Measurements from ENCODE around the gene TMEM247.

TMEM247 gene

DNA sequence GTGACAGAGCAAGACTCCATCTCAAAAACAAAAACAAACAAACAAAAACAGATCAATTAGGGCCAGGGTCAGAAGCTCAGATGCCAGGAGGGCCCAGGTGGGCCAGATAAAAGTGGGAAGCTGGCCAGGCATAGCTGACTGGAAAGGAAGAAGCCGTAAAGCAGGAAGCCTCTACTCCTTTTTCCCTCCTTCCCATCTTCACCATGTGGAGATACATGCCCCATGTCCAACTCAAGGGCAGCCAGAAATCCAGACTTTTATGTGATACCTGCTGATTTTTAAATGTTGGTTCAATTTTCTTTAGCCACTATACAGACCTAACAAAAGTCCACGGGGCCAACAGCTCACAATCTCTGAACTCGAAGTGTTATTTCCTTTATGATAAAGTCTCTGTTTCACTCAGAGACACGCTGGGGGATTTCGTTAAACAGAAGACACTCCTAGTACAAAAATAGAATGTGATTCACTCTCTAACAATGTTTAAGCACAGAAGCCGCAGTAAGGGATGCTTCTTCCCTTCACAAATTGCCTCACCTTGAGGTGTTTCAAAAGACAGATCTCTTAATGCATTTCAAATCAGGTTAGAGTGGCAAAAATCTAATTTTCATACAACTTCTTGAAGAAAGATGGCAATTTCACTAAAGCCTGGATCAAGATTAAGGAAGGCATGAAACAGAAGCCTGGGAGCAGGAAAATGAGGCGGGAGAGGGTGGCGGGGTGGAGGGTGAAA, 14.0 kb downstream of the TMEM247 start:
- TF ChIP-seq L3MBTL2 (conservative IDR thresholded peaks at IDR 0.05) = no peak
- TF ChIP-seq LEF1 (IDR thresholded peaks at IDR 0.05; ENCODE audit: borderline replicate concordance) = no peak
- TF ChIP-seq ZNF384 (IDR thresholded peaks at IDR 0.05) = no peak
- TF ChIP-seq HDGF (IDR thresholded peaks at IDR 0.05; ENCODE audit: borderline replicate concordance) = no peak
- TF ChIP-seq SUZ12 (IDR thresholded peaks at IDR 0.05) = no peak
- TF ChIP-seq SP1 (IDR thresholded peaks at IDR 0.05) = no peak
- no peak for DNase-seq (ENCODE audit: extremely low spot score)
- CTCF ChIA-PET = no interaction called here
- POLR2A ChIA-PET = interaction anchor here (0.8 kb wide), 1 partner anchor 17 kb away, joined by 3 read pairs; no protein-coding TSS in a partner anchor

DNA sequence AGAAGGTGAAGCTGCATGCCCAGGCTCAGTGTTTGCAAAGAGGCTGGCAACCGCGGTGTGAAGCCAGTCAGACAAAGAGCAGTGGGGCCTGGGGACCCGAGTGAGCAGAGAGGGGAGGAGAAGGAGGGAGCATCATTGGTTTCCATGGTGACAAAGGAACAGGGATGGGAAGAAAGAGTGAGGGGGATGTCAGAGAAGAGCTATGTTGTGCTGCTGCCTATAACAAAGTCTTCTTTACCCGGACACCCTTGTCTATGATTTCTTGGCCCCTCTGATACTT, 14.5 kb downstream of the TMEM247 start:
- CTCF ChIA-PET = no interaction called here

DNA sequence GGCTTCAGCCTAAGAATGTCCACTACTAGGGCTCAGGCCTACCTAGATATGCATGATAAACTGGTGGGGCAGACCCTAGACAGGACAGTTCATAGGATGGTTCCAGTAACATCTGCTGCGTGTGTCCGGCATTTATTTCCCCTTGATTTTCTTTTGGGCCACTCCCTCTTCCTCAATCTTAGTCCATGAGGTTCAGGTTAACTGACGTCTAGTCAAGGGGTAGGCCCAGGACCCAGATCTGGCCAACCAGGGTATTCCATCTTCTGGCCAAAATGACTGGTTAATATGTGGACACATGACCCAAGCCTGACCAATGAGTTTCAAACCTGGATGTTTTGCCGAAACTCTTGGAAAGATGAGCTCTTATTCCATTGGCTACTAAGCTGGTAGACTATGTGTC, 15.2 kb downstream of the TMEM247 start:
- TF ChIP-seq, protein P1, sequence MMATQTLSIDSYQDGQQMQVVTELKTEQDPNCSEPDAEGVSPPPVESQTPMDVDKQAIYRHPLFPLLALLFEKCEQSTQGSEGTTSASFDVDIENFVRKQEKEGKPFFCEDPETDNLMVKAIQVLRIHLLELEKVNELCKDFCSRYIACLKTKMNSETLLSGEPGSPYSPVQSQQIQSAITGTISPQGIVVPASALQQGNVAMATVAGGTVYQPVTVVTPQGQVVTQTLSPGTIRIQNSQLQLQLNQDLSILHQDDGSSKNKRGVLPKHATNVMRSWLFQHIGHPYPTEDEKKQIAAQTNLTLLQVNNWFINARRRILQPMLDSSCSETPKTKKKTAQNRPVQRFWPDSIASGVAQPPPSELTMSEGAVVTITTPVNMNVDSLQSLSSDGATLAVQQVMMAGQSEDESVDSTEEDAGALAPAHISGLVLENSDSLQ (IDR thresholded peaks at IDR 0.05) = no peak
- TF ChIP-seq LEF1 (IDR thresholded peaks at IDR 0.05; ENCODE audit: borderline replicate concordance) (no peak), NFRKB (IDR thresholded peaks at IDR 0.05) (no peak), ARNT (IDR thresholded peaks at IDR 0.05) (no peak), TARDBP (IDR thresholded peaks at IDR 0.05) (no peak), SUZ12 (IDR thresholded peaks at IDR 0.05) (no peak), ZNF384 (IDR thresholded peaks at IDR 0.05) (no peak), CTBP1 (IDR thresholded peaks at IDR 0.05; ENCODE audit: borderline replicate concordance) (no peak), ELF4 (IDR thresholded peaks at IDR 0.05) (no peak), FOXM1 (IDR thresholded peaks at IDR 0.05; ENCODE audit: borderline replicate concordance) (no peak), HDGF (IDR thresholded peaks at IDR 0.05; ENCODE audit: borderline replicate concordance) (no peak), L3MBTL2 (conservative IDR thresholded peaks at IDR 0.05) (no peak), BHLHE40 (IDR thresholded peaks at IDR 0.05; ENCODE audit: borderline replicate concordance) (no peak), SP1 (IDR thresholded peaks at IDR 0.05) (no peak), FOXK2 (IDR thresholded peaks at IDR 0.05) (no peak), FOXA1 (IDR thresholded peaks at IDR 0.05) (no peak)
- no peak for DNase-seq (ENCODE audit: extremely low spot score)
- ChIA-PET CTCF (no interaction called here), POLR2A (interaction anchor here (0.6 kb wide), 1 partner anchor 11 kb away, joined by 3 read pairs; no protein-coding TSS in a partner anchor)

More for the DNA sequence above, 14.5 kb downstream of the TMEM247 start:
- POLR2A ChIA-PET = no interaction called here
- no peak for DNase-seq (ENCODE audit: extremely low spot score)
- TF ChIP-seq ELF4 (IDR thresholded peaks at IDR 0.05) = no peak
- TF ChIP-seq HDGF (IDR thresholded peaks at IDR 0.05; ENCODE audit: borderline replicate concordance) = no peak
- TF ChIP-seq BHLHE40 (IDR thresholded peaks at IDR 0.05; ENCODE audit: borderline replicate concordance) = no peak
- no peak for TF ChIP-seq SUZ12 (IDR thresholded peaks at IDR 0.05)
- TF ChIP-seq ARNT (IDR thresholded peaks at IDR 0.05) = no peak
- no peak for TF ChIP-seq ZNF384 (IDR thresholded peaks at IDR 0.05)
- TF ChIP-seq CTBP1 (IDR thresholded peaks at IDR 0.05; ENCODE audit: borderline replicate concordance) = no peak
- TF ChIP-seq FOXM1 (IDR thresholded peaks at IDR 0.05; ENCODE audit: borderline replicate concordance) = no peak
- no peak for TF ChIP-seq TARDBP (IDR thresholded peaks at IDR 0.05)
- no peak for TF ChIP-seq NFRKB (IDR thresholded peaks at IDR 0.05)

DNA sequence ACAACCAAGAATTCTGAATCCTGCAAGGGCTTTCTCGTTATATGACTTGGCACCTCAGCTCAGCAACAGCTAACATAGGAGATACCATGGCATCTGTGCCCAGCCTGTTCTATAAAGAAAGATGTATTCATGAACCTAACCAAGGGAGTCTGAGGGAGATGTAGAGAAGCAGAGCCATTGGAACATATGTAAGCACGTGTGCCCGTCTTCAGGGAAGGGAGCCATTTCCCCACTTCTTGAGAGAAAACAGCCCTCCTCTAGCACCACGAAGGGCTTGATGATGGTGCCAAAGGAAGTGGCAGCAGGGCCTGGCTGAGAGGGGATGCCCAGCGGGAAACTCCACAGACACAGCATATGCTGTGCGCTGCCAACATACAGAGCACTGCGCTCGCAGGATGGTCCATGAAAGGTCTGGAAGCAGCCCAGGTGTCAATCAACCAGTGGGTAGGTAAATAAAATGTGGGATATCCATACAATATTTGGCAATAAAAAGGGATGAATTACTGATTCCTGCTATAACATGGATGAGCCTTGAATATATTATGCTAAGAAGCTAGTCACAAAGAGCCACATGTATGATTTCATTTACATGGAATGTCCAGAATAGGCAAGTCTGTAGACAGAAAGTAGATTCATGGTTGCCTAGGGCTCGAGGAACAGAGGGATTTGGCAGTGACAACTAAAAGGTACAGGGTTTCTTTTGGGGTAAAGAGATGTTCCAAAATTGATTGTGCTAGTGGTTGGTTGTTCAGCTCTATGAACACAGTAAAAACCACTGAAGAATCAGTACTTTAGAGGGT, 16.1 kb downstream of the TMEM247 start:
- TF ChIP-seq ZNF384 (IDR thresholded peaks at IDR 0.05) (no peak), ELF4 (IDR thresholded peaks at IDR 0.05) (no peak), FOXK2 (IDR thresholded peaks at IDR 0.05) (no peak), LEF1 (IDR thresholded peaks at IDR 0.05; ENCODE audit: borderline replicate concordance) (no peak), HDGF (IDR thresholded peaks at IDR 0.05; ENCODE audit: borderline replicate concordance) (no peak), SUZ12 (IDR thresholded peaks at IDR 0.05) (no peak), NFRKB (IDR thresholded peaks at IDR 0.05) (no peak)
- ChIA-PET CTCF (no interaction called here), POLR2A (interaction anchor here (0.6 kb wide), 1 partner anchor 12 kb away, joined by 3 read pairs; no protein-coding TSS in a partner anchor)
- DNase-seq (ENCODE audit: extremely low spot score) = no peak

DNA sequence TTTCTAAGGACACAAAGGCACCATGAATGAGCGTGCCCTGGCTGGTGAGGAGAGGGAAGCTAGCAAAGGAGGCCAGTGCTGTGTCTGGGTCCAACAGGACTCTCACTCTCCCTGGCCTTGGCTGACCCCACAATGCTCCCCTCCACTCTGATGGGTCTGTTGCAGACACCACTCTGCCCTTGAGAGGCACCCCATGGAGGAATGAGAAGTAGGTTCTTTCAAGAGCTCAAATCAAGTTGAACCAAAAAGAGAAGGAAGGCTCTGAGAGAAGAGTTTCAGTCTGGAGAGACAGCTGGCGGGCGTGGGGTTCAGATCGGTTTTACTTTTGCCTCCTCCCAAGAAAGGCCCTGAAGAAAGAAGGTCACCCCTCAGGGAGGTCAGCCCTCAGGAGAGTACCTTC, 18.4 kb downstream of the TMEM247 start:
- CTCF ChIA-PET = interaction anchor here (1.0 kb wide), 1 partner anchor 11 kb away, joined by 4 read pairs; no protein-coding TSS in a partner anchor
- POLR2A ChIA-PET = interaction anchor here (1.6 kb wide), 1 partner anchor 8 kb away, joined by 4 read pairs; no protein-coding TSS in a partner anchor
- DNase-seq (ENCODE audit: extremely low spot score) = no peak
- no peak for TF ChIP-seq ZNF384 (IDR thresholded peaks at IDR 0.05)
- TF ChIP-seq HDGF (IDR thresholded peaks at IDR 0.05; ENCODE audit: borderline replicate concordance) = no peak
- no peak for TF ChIP-seq FOXM1 (IDR thresholded peaks at IDR 0.05; ENCODE audit: borderline replicate concordance)

DNA sequence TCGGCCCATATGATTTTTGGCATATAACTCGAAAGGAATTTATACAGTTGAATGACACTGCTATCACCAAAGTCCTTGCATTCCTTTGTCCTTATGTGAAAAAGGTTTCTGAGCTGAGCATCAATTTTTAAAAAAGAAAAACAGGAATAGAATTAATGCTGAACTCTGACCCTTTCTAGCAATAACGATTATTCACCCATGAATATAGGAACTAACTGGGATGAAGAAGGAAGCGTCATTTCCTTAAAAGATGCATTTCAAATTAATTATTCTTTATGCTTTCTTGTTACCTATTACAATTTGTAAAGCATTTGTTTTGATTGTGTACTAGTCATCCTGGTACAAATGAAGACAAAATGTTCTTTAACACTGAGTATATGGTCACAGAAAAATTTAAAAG, 19.3 kb downstream of the TMEM247 start:
- CTCF ChIA-PET = interaction anchor here (0.6 kb wide), 1 partner anchor 9 kb away, joined by 6 read pairs; no protein-coding TSS in a partner anchor
- DNase-seq (ENCODE audit: extremely low spot score) = no peak
- POLR2A ChIA-PET = interaction anchor here (1.6 kb wide), 1 partner anchor 9 kb away, joined by 4 read pairs; no protein-coding TSS in a partner anchor
- TF ChIP-seq ZNF384 (IDR thresholded peaks at IDR 0.05) (no peak), HDGF (IDR thresholded peaks at IDR 0.05; ENCODE audit: borderline replicate concordance) (no peak)

DNA sequence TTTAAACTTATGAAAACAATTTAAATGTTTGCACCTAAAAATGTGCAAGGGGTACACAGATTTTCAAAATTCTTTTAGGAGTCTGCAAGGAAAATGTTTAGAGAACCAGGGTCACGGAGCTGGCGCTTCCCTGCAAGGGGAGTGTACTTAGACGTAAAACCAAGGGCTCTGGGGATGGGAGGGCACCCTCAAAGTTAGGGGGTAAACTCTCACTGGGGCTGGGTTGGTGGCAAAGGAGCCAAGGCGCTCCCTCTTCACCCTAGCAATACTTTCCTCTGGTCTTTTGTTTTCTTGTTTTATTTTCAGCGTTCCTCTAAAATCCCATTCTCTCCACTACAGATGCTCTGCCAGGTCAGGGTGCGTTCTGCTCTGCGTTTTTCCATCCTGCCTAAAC, 20.0 kb downstream of the TMEM247 start:
- CTCF ChIA-PET = no interaction called here
- TF ChIP-seq ARNT (IDR thresholded peaks at IDR 0.05) (no peak), CTBP1 (IDR thresholded peaks at IDR 0.05; ENCODE audit: borderline replicate concordance) (no peak), FOXA1 (IDR thresholded peaks at IDR 0.05) (no peak), ZNF384 (IDR thresholded peaks at IDR 0.05) (no peak), HDGF (IDR thresholded peaks at IDR 0.05; ENCODE audit: borderline replicate concordance) (no peak), NFRKB (IDR thresholded peaks at IDR 0.05) (no peak), TARDBP (IDR thresholded peaks at IDR 0.05) (no peak), L3MBTL2 (conservative IDR thresholded peaks at IDR 0.05) (no peak)
- DNase-seq (ENCODE audit: extremely low spot score) = no peak
- POLR2A ChIA-PET = no interaction called here
